ENCODE results near the gene PDS5A. TPM values are rescaled to one million over a fixed set of nuclear protein-coding genes. Genes with fewer than 3 reads are reported as not detected.

Gene PDS5A
- total RNA-seq, 1 experiment from 2014 or later: 98.3 TPM

DNA sequence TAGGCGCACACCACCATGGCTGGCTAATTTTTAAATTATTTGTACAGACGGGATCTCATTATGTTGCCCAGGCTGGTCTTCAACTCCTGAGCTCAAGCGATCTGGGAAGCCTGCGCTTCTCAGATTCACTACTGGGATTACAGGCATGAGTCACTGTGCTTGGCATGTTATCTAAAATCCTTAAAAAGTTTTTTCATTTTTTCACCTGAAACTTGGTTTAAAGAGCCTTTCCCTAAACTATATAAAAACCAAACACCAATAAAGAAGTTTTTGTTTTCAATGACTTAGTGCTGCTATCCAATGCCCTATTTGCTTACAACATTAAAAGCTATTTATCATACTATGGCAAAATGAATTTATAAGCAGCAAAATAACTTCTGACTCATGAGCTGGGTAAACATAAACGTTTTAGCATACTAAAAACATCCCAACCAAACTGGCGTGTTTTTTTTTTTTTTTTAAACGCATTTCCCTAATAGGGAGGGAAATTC is 151.9 kb downstream of the PDS5A start:
- peaks cover 12% of the 10 kb centered on the region; the same call in 1 of the 2 replicates for H3K79me2 ChIP-seq (ENCODE audit: insufficient read depth, low read length)
- H2AFZ ChIP-seq (ENCODE audit: low read depth, low read length, poor library complexity, severe bottlenecking): no peak overlapping the region
- RAD21 ChIA-PET (ENCODE audit: low non-redundant PET in 1 of 2, low total read pairs in 2 of 2, uncharacterized antibody in 2 of 2, unreplicated experiment in 2 of 2): no interaction called here
- intact Hi-C loops (cut with micrococcal nuclease): no loop called here
- DNase-seq (ENCODE audit: low read depth, low spot score) (no peak), ATAC-seq (no peak)
- H3K9me3 ChIP-seq (ENCODE audit: control insufficient read depth in 1 of 2, insufficient read depth in 1 of 2, low read depth in 1 of 2, low read length in 2 of 2): no peaks in the 10 kb centered on the region
- H3K27ac ChIP-seq (ENCODE audit: low read depth, low read length): peak overlapping the region; percentile 39; the same call in 1 of the 2 replicates
- peaks cover 9 to 28% of the 10 kb centered on the region in 2 experiments; a peak in 2 of 4 replicates for H3K36me3 ChIP-seq (ENCODE audit: control insufficient read depth in 1 of 2, insufficient read depth in 2 of 2, low read length in 2 of 2)
- H3K4me1 ChIP-seq (ENCODE audit: control insufficient read depth in 1 of 2, insufficient read depth in 2 of 2, low read length in 2 of 2): peaks cover 7 to 15% of the 10 kb centered on the region in 2 experiments; a peak in 3 of 4 replicates
- POLR2A ChIA-PET: no interaction called here
- no peaks in the 10 kb centered on the region for H3K27me3 ChIP-seq (ENCODE audit: insufficient read depth, low read length)
- no peak overlapping the region for H3K9ac ChIP-seq (ENCODE audit: low read length)
- 0 out of 2 replicates have a peak, but pooled peaks cover 4% of the 10 kb centered on the region for H4K20me1 ChIP-seq (ENCODE audit: insufficient read depth)
- TF ChIP-seq TCF7L2 (IDR thresholded peaks at IDR 0.05; ENCODE audit: borderline replicate concordance, extremely low read depth, insufficient read depth, insufficient read length): no peak
- TF ChIP-seq POLR2AphosphoS5 (IDR thresholded peaks at IDR 0.05; ENCODE audit: low read depth, low read length): no peak
- TF ChIP-seq, protein P1, sequence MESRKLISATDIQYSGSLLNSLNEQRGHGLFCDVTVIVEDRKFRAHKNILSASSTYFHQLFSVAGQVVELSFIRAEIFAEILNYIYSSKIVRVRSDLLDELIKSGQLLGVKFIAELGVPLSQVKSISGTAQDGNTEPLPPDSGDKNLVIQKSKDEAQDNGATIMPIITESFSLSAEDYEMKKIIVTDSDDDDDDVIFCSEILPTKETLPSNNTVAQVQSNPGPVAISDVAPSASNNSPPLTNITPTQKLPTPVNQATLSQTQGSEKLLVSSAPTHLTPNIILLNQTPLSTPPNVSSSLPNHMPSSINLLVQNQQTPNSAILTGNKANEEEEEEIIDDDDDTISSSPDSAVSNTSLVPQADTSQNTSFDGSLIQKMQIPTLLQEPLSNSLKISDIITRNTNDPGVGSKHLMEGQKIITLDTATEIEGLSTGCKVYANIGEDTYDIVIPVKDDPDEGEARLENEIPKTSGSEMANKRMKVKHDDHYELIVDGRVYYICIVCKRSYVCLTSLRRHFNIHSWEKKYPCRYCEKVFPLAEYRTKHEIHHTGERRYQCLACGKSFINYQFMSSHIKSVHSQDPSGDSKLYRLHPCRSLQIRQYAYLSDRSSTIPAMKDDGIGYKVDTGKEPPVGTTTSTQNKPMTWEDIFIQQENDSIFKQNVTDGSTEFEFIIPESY (IDR thresholded peaks at IDR 0.05; ENCODE audit: extremely low read depth, insufficient replicate concordance, low read length): no peak
- no peak for TF ChIP-seq SIN3A (IDR thresholded peaks at IDR 0.05; ENCODE audit: low read depth)
- no peak for TF ChIP-seq EZH2phosphoT487 (IDR thresholded peaks at IDR 0.05; ENCODE audit: borderline replicate concordance)
- TF ChIP-seq SP1 (IDR thresholded peaks at IDR 0.05; ENCODE audit: low read depth): no peak
- TF ChIP-seq JUND (IDR thresholded peaks at IDR 0.05): peak; percentile 28; the same call in 1 of the 2 replicates
- TF ChIP-seq FOSL1 (IDR thresholded peaks at IDR 0.05; ENCODE audit: low read depth): peak; percentile 46; the same call in 1 of the 2 replicates
- TF ChIP-seq ZFX (IDR thresholded peaks at IDR 0.05): no peak
- no peak for TF ChIP-seq REST (IDR thresholded peaks at IDR 0.05; ENCODE audit: low read depth)
- no peak for TF ChIP-seq EZH2 (IDR thresholded peaks at IDR 0.05)
- TF ChIP-seq ELF1 (IDR thresholded peaks at IDR 0.05; ENCODE audit: borderline replicate concordance, low read depth): no peak
- TF ChIP-seq ZNF274 (IDR thresholded peaks at IDR 0.05; ENCODE audit: low read depth, low read length): no peak
- H3K9me2 ChIP-seq (ENCODE audit: insufficient read depth): no peaks in the 10 kb centered on the region
- H3K4me3 ChIP-seq (replicated peaks in 1 of 2; ENCODE audit: low read depth in 1 of 2, low read length in 2 of 2): no peak overlapping the region
- H3K4me2 ChIP-seq (ENCODE audit: low read length): peak overlapping the region; percentile 11; the same call in 1 of the 2 replicates
- CTCF ChIA-PET: no interaction called here
- no TSS peak for BruUV-seq (replicated peaks)

All from HCT116 (cell line).